ENCODE measurements around the gene GDPD2. TPM values are rescaled to one million over a fixed set of nuclear protein-coding genes. Genes with fewer than 3 reads are reported as not detected.

The GDPD2 gene
- total RNA-seq, 2 donors from 2014 or later = not detected

DNA sequence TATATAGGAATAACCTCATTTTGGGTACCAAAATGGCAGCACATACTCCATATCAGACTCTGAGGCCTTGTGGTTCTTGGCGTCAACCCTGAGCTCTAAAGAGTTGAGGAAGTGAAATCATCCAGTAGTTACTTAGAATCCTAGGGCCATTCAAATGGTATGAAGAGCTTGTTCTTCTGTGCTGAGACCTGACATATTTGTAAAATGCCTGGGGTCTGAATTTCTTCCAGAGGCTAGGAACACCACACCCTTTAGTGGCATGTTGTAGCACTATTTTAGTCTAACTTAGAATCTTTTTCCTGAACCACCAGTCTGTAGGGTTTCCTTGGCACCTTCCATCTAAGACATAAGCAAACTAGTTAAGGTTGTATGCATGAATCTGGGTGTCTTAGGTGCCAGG is 18.1 kb upstream of the GDPD2 start:
- intact Hi-C loops (cut with DNase I) = no loop called here
- H3K4me3 ChIP-seq = no peak overlapping the region
- TF ChIP-seq POLR2A (IDR thresholded peaks at IDR 0.05) (no peak), POLR2AphosphoS5 (IDR thresholded peaks at IDR 0.05) (no peak)
- TF ChIP-seq, protein P1, sequence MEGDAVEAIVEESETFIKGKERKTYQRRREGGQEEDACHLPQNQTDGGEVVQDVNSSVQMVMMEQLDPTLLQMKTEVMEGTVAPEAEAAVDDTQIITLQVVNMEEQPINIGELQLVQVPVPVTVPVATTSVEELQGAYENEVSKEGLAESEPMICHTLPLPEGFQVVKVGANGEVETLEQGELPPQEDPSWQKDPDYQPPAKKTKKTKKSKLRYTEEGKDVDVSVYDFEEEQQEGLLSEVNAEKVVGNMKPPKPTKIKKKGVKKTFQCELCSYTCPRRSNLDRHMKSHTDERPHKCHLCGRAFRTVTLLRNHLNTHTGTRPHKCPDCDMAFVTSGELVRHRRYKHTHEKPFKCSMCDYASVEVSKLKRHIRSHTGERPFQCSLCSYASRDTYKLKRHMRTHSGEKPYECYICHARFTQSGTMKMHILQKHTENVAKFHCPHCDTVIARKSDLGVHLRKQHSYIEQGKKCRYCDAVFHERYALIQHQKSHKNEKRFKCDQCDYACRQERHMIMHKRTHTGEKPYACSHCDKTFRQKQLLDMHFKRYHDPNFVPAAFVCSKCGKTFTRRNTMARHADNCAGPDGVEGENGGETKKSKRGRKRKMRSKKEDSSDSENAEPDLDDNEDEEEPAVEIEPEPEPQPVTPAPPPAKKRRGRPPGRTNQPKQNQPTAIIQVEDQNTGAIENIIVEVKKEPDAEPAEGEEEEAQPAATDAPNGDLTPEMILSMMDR (IDR thresholded peaks at IDR 0.05) = no peak
- DNase-seq (ENCODE audit: low spot score) = no peak
- 100% methylated on average over 1 of the region's 1 CpG for WGBS
- H3K27ac ChIP-seq = no peak overlapping the region
- H3K36me3 ChIP-seq = no peaks in the 10 kb centered on the region
- H3K4me1 ChIP-seq (replicated peaks) = no peaks in the 10 kb centered on the region
- H3K27me3 ChIP-seq (replicated peaks; ENCODE audit: insufficient read depth) = no peaks in the 10 kb centered on the region
- no peaks in the 10 kb centered on the region for H3K9me3 ChIP-seq

DNA sequence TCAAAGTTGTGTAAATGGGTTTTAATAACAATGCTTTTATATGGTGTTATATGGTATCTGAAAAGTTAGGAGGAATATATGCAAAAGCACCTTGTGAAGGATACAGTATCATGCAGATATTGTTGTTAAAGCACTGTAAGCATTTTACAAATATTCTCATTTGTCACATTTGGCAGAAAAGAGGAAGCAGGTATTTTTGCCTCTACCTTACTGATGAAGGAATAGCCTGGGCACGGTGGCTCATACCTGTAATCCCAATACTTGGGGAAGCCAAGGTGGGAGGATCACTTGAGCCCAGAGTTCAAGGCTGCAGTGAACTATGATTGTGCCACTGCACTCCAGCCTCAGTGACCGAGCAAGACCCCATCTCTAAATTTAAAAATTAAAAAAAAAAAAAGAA is 12.2 kb upstream of the GDPD2 start:
- Histone ChIP-seq H3K36me3 (no peaks in the 10 kb centered on the region), H3K4me1 (replicated peaks) (no peaks in the 10 kb centered on the region), H3K27ac (no peak overlapping the region), H3K27me3 (replicated peaks; ENCODE audit: insufficient read depth) (no peaks in the 10 kb centered on the region), H3K4me3 (no peak overlapping the region), H3K9me3 (no peaks in the 10 kb centered on the region)
- intact Hi-C loops (cut with DNase I) = no loop called here
- WGBS = 97% methylated on average over 2 of the region's 2 CpGs
- no peak for DNase-seq (ENCODE audit: low spot score)
- TF ChIP-seq, protein P1 (IDR thresholded peaks at IDR 0.05) = no peak

DNA sequence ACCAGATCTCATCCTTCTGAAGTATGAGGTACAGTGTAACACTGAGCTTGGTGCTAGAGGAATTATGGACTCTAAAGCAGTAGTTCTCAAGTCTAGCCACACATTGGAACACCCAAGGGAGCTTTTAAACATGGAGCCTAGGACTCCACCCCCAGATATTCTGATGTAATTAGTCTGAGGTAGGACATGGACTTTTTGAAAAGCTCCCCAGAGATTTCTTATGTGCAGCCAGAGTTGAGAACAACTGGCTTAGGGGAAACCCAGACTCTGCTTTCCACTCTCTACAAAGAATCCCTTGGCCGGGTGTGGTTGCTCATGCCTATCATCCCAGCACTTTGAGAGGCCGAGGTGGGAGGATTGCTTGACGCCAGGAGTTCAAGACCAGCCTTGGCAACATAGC is 11.6 kb upstream of the GDPD2 start:
- no peak for DNase-seq (ENCODE audit: low spot score)
- Histone ChIP-seq H3K36me3 (no peaks in the 10 kb centered on the region), H3K4me1 (replicated peaks) (no peaks in the 10 kb centered on the region), H3K27me3 (replicated peaks; ENCODE audit: insufficient read depth) (no peaks in the 10 kb centered on the region), H3K4me3 (no peak overlapping the region), H3K27ac (no peak overlapping the region), H3K9me3 (no peaks in the 10 kb centered on the region)
- intact Hi-C loops (cut with DNase I) = no loop called here
- TF ChIP-seq, protein P1 (IDR thresholded peaks at IDR 0.05) = no peak
- TF ChIP-seq POLR2A (IDR thresholded peaks at IDR 0.05) = no peak
- no peak for TF ChIP-seq POLR2AphosphoS5 (IDR thresholded peaks at IDR 0.05)
- 100% methylated on average over 3 of the region's 3 CpGs for WGBS

DNA sequence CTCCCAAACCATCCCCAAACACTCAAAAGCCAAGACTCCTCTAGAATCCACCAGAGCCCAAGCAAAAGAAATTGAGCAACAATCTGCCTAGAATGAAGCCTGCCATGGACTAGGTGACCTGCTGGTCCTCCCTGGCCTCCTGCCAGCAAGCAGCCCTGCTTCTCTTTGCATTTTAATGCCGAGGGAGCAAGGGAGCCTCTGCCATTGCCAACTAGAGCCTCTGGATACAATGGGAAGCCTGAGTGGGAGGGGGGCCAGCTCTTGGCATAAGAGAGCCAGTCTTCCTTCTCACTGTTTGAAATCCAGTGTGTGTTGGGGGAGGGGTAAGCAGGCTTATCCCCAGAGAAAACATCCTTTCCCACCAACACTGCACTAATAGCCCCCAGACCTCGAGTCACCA is 1.5 kb upstream of the GDPD2 start:
- Histone ChIP-seq H3K9me3 (no peaks in the 10 kb centered on the region), H3K27me3 (replicated peaks; ENCODE audit: insufficient read depth) (no peaks in the 10 kb centered on the region), H3K36me3 (no peaks in the 10 kb centered on the region), H3K4me1 (replicated peaks) (no peaks in the 10 kb centered on the region), H3K4me3 (no peak overlapping the region), H3K27ac (no peak overlapping the region)
- TF ChIP-seq POLR2AphosphoS5 (IDR thresholded peaks at IDR 0.05) (no peak), POLR2A (IDR thresholded peaks at IDR 0.05) (no peak)
- TF ChIP-seq, protein P1 (IDR thresholded peaks at IDR 0.05) = no peak
- no peak for DNase-seq (ENCODE audit: low spot score)
- intact Hi-C loops (cut with DNase I) = no loop called here
- 29% methylated on average over 1 of the region's 2 CpGs for WGBS

DNA sequence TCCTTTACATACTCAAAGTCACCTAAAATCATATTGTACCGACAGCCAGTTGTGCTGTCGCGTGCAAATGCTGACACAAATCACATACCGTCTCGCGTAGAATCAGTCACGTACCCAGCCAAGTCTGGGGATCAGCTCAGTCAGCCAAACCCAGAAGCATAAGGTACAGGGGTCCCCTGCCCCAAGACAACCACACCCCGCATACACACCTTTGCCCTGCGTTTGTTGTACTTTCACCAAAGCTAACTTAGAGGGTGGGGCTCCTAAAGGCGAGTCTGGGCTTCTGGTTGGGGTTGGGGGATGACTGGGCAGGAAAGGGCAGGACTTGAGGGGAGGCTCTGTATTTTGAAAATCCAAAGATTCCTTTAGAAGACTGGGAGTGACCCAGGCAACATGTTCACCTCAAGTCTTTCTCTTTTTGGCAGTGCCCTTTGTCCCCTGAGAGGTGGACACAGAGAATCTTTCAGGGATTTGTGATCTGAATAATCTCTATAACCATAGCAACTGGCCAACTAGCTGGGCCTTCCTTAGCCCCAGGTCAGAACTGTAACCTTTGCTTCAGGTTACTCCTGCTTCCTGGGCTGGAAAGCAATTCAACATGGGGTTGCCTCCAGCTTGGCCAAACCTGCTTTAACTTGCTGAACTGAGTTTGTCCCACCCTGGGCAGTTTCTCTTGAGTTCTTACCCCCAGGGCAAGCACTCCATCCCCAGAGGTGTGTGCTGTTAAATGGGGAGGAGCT is 992 bp downstream of the GDPD2 start:
- DNase-seq (ENCODE audit: low spot score) = no peak
- intact Hi-C loops (cut with DNase I) = no loop called here

More for the DNA sequence above, 992 bp downstream of the GDPD2 start:
- Histone ChIP-seq H3K27ac (no peak overlapping the region), H3K4me3 (no peak overlapping the region), H3K4me1 (replicated peaks) (no peaks in the 10 kb centered on the region), H3K36me3 (no peaks in the 10 kb centered on the region), H3K9me3 (no peaks in the 10 kb centered on the region), H3K27me3 (replicated peaks; ENCODE audit: insufficient read depth) (no peaks in the 10 kb centered on the region)
- 91% methylated on average over 10 of the region's 10 CpGs for WGBS
- TF ChIP-seq POLR2A (IDR thresholded peaks at IDR 0.05) = no peak
- no peak for TF ChIP-seq POLR2AphosphoS5 (IDR thresholded peaks at IDR 0.05)
- TF ChIP-seq, protein P1 (IDR thresholded peaks at IDR 0.05) = no peak
